GM19239 (cell line): ENCODE results near the gene CAPN14.

ENCODE experiments used
- DNase-seq: peaks from one replicate; pipeline ENCODE4 v3.0.0; 2011; ENCODE audit warnings: low spot score; ENCODE audit not compliant: insufficient read length
- FAIRE-seq: peaks from 2 replicates; lab custom pipeline; 2011; peaks lifted over from hg19 to GRCh38; lab: Jason Lieb, UNC

CAPN14 gene

GRCh38 chr2:31125918-31126695 is 91.2 kb downstream of the CAPN14 start:
- FAIRE-seq (no peak), DNase-seq (no peak)

- no peak for FAIRE-seq
- no peak for DNase-seq
Observed at GRCh38 chr2:31124904-31125303, 92.4 kb downstream of the CAPN14 start.
